Fibroblast of lung (primary cell): ENCODE measurements around the gene CFAP74. TPM values are rescaled to one million over a fixed set of nuclear protein-coding genes. Genes with fewer than 3 reads are reported as not detected.
"Not testable (repeated sequence)": the region's sequence is repeated elsewhere in the genome, so short reads cannot be mapped to it uniquely, and the experiment has no call there.

Experiments used
- DNase-seq, 2 donors: peaks; one replicate each; pipeline versions ENCODE4 v3.0.0 to v3.0.0-alpha.2; 2010; ENCODE audit warnings: low read depth in 2 of 2
- H2AFZ ChIP-seq: 2 replicates; pipeline ENCODE4 v1.5.1; 2012; ENCODE audit warnings: low read length, control low read depth, inconsistent platforms
- H3K27ac ChIP-seq: 2 replicates; pipeline ENCODE4 v1.5.1; 2011; ENCODE audit warnings: low read length, control low read depth; ENCODE audit not compliant: insufficient read depth
- H3K27me3 ChIP-seq: 2 replicates; pipeline ENCODE4 v1.5.1; 2011; ENCODE audit warnings: mild to moderate bottlenecking, low read length; ENCODE audit not compliant: control insufficient read depth, insufficient read depth
- H3K36me3 ChIP-seq: 2 replicates; pipeline ENCODE4 v1.5.1; 2011; ENCODE audit warnings: low read length; ENCODE audit not compliant: control insufficient read depth, insufficient read depth
- H3K4me1 ChIP-seq: 2 replicates; pipeline ENCODE4 v1.5.1; 2011; ENCODE audit warnings: low read length; ENCODE audit not compliant: control insufficient read depth, insufficient read depth; ENCODE audit errors: extremely low read depth
- H3K4me2 ChIP-seq: 2 replicates; pipeline ENCODE4 v1.5.1; 2011; ENCODE audit warnings: low read length, control low read depth; ENCODE audit not compliant: insufficient read depth; ENCODE audit errors: extremely low read depth
- H3K4me3 ChIP-seq, 4 experiments: fragments of 200-600 bp in 1 of 4; sonication (generic) in 1 of 4; replicated peaks in 1 of 4; 2 replicates each; pipeline ENCODE4 v1.5.1; 2011 to 2016; ENCODE audit warnings: low read length in 4 of 4, low read depth in 3 of 4, mild to moderate bottlenecking in 3 of 4, control low read depth in 2 of 4, inconsistent platforms in 1 of 4, mixed read lengths in 1 of 4; ENCODE audit not compliant: insufficient read depth in 1 of 4; ENCODE audit errors: control extremely low read depth in 1 of 4
- H3K79me2 ChIP-seq: 2 replicates; pipeline ENCODE4 v1.5.1; 2012; ENCODE audit warnings: mild to moderate bottlenecking, low read length, inconsistent platforms; ENCODE audit not compliant: control insufficient read depth, insufficient read depth
- H3K9ac ChIP-seq: 2 replicates; pipeline ENCODE4 v1.5.1; 2011; ENCODE audit warnings: mild to moderate bottlenecking, low read length, control low read depth; ENCODE audit not compliant: insufficient read depth
- H3K9me3 ChIP-seq: 2 replicates; pipeline ENCODE4 v1.5.1; 2012; ENCODE audit warnings: low read depth, low read length; ENCODE audit not compliant: control insufficient read depth, insufficient read depth
- H4K20me1 ChIP-seq: 2 replicates; pipeline ENCODE4 v1.5.1; 2011; ENCODE audit warnings: low read length; ENCODE audit not compliant: control insufficient read depth, insufficient read depth; ENCODE audit errors: extremely low read depth
- CTCF ChIP-seq, 2 donors: IDR thresholded peaks in 1 of 2; conservative IDR thresholded peaks in 1 of 2; 1 replicate in 1 of 2; 2 replicates in 1 of 2; pipeline ENCODE4 v1.5.1; 2011 to 2012; ENCODE audit warnings: low read length in 2 of 2, control low read depth in 1 of 2, inconsistent platforms in 1 of 2, low read depth in 1 of 2, mild to moderate bottlenecking in 1 of 2
- EZH2 ChIP-seq: IDR thresholded peaks from 2 replicates; pipeline ENCODE4 v1.5.1; 2012; ENCODE audit warnings: low read length, control low read depth, mild to moderate bottlenecking; ENCODE audit errors: missing control alignments
- polyA plus RNA-seq, 2 donors: library from polyadenylated mRNA; depleted of rRNA in 1 of 2; stranded (reverse) in 1 of 2; unstranded in 1 of 2; fragments of >200 nt; gene quantifications; 2 replicates each; pipeline ENCODE4 v1.2.1, GENCODE V29; 2011 to 2012; ENCODE audit warnings: missing spikeins in 1 of 2
- total RNA-seq: library from RNA; depleted of rRNA; stranded (reverse); fragments of >200 nt; gene quantifications from 2 replicates; pipeline ENCODE4 v1.2.1, GENCODE V29; 2014

The CFAP74 gene
- total and polyA plus RNA-seq, 2 donors (not counting 1 experiment from before 2014, with no cell fraction given): not detected

- Histone ChIP-seq H3K27me3 (peaks cover 2% of the 10 kb centered on the region), H3K4me3 (peak overlapping the region; percentile 67 to 91 (median 80)), H3K36me3 (peaks cover 2% of the 10 kb centered on the region), H3K27ac (peak overlapping the region; percentile 93), H3K4me2 (peak overlapping the region; percentile 81), H2AFZ (no peak overlapping the region), H3K9me3 (no peaks in the 10 kb centered on the region), H3K4me1 (peaks cover 12% of the 10 kb centered on the region), H3K9ac (peak overlapping the region; percentile 93), H3K79me2 (peaks cover 57% of the 10 kb centered on the region), H4K20me1 (peaks cover 9% of the 10 kb centered on the region)
- TF ChIP-seq CTCF (conservative IDR thresholded peaks at IDR 0.05 in 1 of 2, IDR thresholded peaks at IDR 0.05 in 1 of 2; ENCODE audit: low read depth in 1 of 2, low read length in 2 of 2): no peak
- no peak for TF ChIP-seq EZH2
- peak; percentile 40 to 56 for DNase-seq
Measured at GRCh38 chr1:1889847-1890505, 113.6 kb downstream of the CFAP74 start.

- peak in 1 of 2 donors; percentile 33 for DNase-seq
- peaks cover 64% of the 10 kb centered on the region for H3K79me2 ChIP-seq
- peak overlapping the region; percentile 67 to 91 (median 80) for H3K4me3 ChIP-seq
- H3K4me2 ChIP-seq: peak overlapping the region; percentile 81
- H2AFZ ChIP-seq: no peak overlapping the region
- H3K27me3 ChIP-seq: peaks cover 2% of the 10 kb centered on the region
- peak overlapping the region; percentile 93 for H3K9ac ChIP-seq
- TF ChIP-seq CTCF (conservative IDR thresholded peaks at IDR 0.05 in 1 of 2, IDR thresholded peaks at IDR 0.05 in 1 of 2; ENCODE audit: low read depth in 1 of 2, low read length in 2 of 2): no peak
- no peak for TF ChIP-seq EZH2
- peaks cover 9% of the 10 kb centered on the region for H4K20me1 ChIP-seq
- no peaks in the 10 kb centered on the region for H3K9me3 ChIP-seq
- H3K4me1 ChIP-seq: peaks cover 11% of the 10 kb centered on the region
- peak overlapping the region; percentile 93 for H3K27ac ChIP-seq
- H3K36me3 ChIP-seq: peaks cover 2% of the 10 kb centered on the region
Measured at GRCh38 chr1:1889090-1889750, 114.4 kb downstream of the CFAP74 start.

- not testable (repeated sequence) for H3K27ac ChIP-seq, H3K36me3 ChIP-seq, H3K4me2 ChIP-seq, H3K9me3 ChIP-seq, H3K27me3 ChIP-seq, DNase-seq, H4K20me1 ChIP-seq, H2AFZ ChIP-seq, H3K4me3 ChIP-seq, H3K9ac ChIP-seq
- peaks cover 11% of the 10 kb centered on the region for H3K4me1 ChIP-seq
- H3K79me2 ChIP-seq: peaks cover 96% of the 10 kb centered on the region
Measured at GRCh38 chr1:1883890-1884289, 119.7 kb downstream of the CFAP74 start.
